HEK293T (cell line): Measurements from ENCODE around the gene ASTL.

ENCODE experiments used
- ARNT ChIP-seq: fragments of 450-650 bp; IDR thresholded peaks from 2 replicates; pipeline ENCODE4 v1.6.1; 2017; ENCODE audit warnings: mild to moderate bottlenecking
- BHLHE40 ChIP-seq: fragments of 450-650 bp; IDR thresholded peaks from 2 replicates; pipeline ENCODE4 v1.6.1; 2016; ENCODE audit warnings: mild to moderate bottlenecking, moderate library complexity, borderline replicate concordance
- ELF4 ChIP-seq: fragments of 450-650 bp; IDR thresholded peaks from 2 replicates; pipeline ENCODE4 v1.6.1; 2017; ENCODE audit warnings: antibody characterized with exemption
- FOXA1 ChIP-seq: fragments of 450-650 bp; IDR thresholded peaks from 2 replicates; pipeline ENCODE4 v1.6.1; 2016; ENCODE audit warnings: mild to moderate bottlenecking
- FOXM1 ChIP-seq: fragments of 450-650 bp; IDR thresholded peaks from 2 replicates; pipeline ENCODE4 v1.6.1; 2017; ENCODE audit warnings: mild to moderate bottlenecking, borderline replicate concordance
- HDGF ChIP-seq: fragments of 450-650 bp; IDR thresholded peaks from 2 replicates; pipeline ENCODE4 v1.6.1; 2017; ENCODE audit warnings: antibody characterized with exemption, borderline replicate concordance
- L3MBTL2 ChIP-seq: fragments of 450-650 bp; conservative IDR thresholded peaks from 2 replicates; pipeline ENCODE4 v1.6.1; 2016; ENCODE audit warnings: mild to moderate bottlenecking
- LEF1 ChIP-seq: fragments of 450-650 bp; IDR thresholded peaks from 2 replicates; pipeline ENCODE4 v1.6.1; 2017; ENCODE audit warnings: mild to moderate bottlenecking, borderline replicate concordance
- NFRKB ChIP-seq: fragments of 450-650 bp; IDR thresholded peaks from 2 replicates; pipeline ENCODE4 v1.6.1; 2016; ENCODE audit warnings: mild to moderate bottlenecking, moderate library complexity
- PKNOX1 ChIP-seq: fragments of 450-650 bp; IDR thresholded peaks from 2 replicates; pipeline ENCODE4 v1.6.1; 2016
- SP1 ChIP-seq: fragments of 450-650 bp; IDR thresholded peaks from 2 replicates; pipeline ENCODE4 v1.6.1; 2017
- SUZ12 ChIP-seq: fragments of 450-650 bp; IDR thresholded peaks from 2 replicates; pipeline ENCODE4 v1.6.1; 2016; ENCODE audit warnings: mild to moderate bottlenecking
- TARDBP ChIP-seq: fragments of 450-650 bp; IDR thresholded peaks from 2 replicates; pipeline ENCODE4 v1.6.1; 2016
- ZNF384 ChIP-seq: fragments of 450-650 bp; IDR thresholded peaks from 2 replicates; pipeline ENCODE4 v1.6.1; 2016

GRCh38 chr2:96100893-96101304, 37.4 kb downstream of the ASTL start:
- TF ChIP-seq TARDBP (no peak), SP1 (no peak), FOXM1 (no peak), PKNOX1 (no peak), HDGF (no peak), ZNF384 (no peak), ELF4 (no peak), LEF1 (no peak), NFRKB (no peak), ARNT (no peak), SUZ12 (no peak), L3MBTL2 (no peak), FOXA1 (no peak), BHLHE40 (no peak)
